HG03439 (cell line): ENCODE measurements around the gene SART1.

ENCODE experiments used
- ATAC-seq: cut with Tn5 transposase; IDR thresholded peaks from one replicate; pipeline ENCODE4 v1.9.1; 2021; ENCODE audit warnings: mild to moderate bottlenecking, moderate library complexity; ENCODE audit not compliant: unreplicated experiment

The SART1 gene

DNA sequence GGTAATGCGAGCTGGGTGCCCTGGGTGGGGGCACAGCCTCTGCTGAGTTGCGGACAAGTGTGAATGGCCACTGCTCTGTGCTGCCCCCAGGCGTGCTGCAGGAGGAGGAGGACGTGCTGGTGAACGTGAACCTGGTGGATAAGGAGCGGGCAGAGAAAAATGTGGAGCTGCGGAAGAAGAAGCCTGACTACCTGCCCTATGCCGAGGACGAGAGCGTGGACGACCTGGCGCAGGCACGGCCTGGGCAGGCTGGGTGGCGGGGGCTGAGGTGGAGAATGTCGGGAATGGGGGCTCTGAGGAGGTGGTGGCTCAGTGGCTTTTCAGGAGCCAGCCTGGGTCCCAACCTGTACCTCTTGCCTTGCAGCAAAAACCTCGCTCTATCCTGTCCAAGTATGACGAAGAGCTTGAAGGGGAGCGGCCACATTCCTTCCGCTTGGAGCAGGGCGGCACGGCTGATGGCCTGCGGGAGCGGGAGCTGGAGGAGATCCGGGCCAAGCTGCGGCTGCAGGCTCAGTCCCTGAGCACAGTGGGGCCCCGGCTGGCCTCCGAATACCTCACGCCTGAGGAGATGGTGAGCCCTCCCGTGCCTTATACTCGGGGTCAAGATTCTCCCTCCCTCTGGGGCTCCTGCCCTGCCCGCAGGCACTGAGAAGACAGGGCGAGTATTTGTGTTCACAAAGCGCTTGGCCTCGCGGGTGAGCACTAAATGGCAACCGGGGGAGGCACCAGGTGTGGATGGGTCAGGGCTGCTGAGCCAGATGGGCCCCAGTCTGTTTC is 4.6 kb downstream of the SART1 start:
- ATAC-seq = no peak

DNA sequence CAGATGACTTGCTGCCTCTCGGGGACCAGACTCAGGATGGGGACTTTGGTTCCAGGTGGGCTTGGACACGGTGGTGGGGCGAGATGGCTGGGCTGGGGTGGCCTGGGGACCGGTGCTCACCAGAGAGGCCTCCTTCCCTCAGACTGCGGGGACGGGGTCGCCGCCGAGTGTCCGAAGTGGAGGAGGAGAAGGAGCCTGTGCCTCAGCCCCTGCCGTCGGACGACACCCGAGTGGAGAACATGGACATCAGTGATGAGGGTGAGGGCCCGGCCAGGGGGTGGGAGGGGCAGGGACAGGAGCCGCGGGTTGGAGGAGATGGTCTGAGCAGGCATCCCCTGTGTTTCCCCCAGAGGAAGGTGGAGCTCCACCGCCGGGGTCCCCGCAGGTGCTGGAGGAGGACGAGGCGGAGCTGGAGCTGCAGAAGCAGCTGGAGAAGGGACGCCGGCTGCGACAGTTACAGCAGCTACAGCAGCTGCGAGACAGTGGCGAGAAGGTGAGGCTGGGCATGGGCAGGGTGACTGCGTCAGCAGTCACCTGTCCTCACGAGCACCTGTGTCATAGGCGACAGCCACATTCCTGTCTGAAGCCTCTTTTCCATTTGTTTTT is 5.9 kb downstream of the SART1 start:
- ATAC-seq = no peak

DNA sequence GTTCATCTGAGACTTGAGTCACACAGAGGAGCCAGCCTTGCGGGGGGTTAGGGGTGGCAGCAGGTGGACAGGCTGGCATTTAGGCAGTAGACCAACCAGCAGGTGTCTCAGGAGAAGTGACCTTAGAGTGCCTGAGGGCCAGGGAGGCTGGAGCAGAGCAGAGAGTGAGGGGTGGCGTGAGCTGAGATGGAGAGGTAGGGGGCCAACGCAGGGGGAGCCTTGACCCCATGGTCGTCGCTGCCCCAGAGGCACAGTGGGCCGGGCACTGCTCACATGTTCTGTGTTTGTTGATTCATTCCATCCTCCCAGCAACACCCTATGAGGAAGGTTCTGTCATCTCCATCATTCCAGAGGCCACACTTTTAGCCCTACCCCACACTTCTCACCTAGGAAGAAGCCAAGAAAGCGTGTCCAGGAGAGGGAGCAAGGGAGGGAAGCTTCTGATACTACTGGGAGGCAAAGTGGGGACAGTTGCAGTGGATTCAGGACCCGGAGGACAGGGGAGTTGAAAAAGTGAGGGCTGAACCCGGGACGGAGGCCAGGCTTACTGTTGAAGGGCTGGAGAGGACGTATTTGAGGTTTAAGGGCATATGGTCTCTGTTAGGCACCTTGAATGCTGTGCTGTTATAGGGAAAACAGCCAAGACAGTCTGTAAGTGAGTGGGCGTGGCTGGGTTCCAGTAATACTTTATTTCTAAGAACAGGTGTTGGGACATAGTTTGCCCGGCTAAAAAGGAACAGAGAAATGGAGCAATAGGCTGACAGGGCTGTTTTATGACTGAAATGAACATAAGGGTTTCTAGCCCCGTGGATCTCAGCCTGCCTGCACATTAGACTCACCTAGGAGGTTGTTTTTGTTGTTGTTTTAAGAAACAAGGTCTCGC is 7.3 kb downstream of the SART1 start:
- no peak for ATAC-seq

DNA sequence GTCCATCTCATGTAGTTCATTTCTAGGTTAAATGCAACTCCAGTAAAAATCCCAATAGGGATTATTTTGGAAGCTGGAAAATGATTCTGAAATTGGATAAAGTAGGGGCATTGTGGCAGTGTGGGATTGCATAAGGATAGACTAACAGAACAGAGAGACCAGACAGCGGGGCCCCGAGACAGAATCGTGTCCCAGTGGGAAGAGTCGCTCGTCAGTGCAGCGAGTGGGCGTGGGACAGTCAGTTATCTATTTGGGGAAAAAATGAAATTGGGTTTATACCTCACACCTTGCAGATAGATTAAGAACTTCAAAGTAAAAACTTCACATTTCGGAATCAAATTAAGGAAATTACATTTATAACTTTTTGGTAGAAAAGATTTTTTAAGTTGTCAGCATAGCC is 10.6 kb downstream of the SART1 start:
- no peak for ATAC-seq

DNA sequence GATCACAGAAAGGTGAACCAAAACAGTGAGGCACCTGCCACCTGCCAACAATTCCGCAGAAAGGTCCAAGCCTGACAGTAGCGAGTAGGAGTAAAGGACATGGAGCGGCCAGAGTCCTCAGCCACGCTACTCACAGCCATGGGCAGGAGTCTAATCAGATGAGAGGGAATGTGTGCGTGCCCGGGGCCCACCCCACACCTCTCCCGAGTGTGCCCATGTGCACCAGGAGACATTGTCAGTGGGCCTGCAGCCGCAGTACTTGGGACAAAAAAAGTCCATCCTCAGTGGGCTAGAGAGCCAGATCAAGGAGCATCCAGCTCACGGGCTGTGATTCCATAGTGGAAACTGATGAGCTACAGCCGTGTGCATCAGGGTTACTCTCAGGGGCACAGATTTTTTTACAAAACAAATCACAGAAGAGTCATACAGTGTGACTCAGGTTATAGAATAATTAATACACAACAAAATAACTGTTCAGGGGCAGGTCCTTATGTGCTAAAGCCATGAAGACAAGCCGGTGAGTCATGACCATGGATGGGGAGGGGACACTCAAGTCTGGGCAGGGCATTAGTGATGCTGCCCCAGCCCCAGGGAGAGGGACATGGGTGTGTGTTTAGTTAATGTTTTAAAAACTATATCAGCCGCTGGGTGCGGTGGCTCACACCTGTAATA is 12.0 kb downstream of the SART1 start:
- ATAC-seq = no peak

DNA sequence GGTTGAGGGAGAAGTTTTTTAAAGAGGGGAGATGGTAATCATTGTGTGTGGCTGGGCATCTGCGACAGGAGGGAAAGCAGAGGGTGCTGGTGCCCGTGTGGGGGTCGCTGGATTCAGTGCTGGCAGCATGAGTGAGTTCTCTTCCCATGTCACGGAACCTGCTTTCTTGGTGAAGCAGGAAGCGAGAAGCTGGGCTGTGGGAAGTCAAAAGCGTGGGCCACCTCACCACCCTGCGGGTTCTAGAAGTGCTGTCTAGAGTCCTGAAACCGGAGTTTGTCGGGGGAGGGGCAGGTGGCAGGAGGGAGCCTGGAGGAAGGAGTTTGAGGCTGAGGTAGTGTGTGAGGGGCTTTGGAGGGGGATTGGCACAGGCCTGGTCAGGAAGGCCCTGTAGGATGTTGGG is 14.2 kb downstream of the SART1 start:
- ATAC-seq = no peak

DNA sequence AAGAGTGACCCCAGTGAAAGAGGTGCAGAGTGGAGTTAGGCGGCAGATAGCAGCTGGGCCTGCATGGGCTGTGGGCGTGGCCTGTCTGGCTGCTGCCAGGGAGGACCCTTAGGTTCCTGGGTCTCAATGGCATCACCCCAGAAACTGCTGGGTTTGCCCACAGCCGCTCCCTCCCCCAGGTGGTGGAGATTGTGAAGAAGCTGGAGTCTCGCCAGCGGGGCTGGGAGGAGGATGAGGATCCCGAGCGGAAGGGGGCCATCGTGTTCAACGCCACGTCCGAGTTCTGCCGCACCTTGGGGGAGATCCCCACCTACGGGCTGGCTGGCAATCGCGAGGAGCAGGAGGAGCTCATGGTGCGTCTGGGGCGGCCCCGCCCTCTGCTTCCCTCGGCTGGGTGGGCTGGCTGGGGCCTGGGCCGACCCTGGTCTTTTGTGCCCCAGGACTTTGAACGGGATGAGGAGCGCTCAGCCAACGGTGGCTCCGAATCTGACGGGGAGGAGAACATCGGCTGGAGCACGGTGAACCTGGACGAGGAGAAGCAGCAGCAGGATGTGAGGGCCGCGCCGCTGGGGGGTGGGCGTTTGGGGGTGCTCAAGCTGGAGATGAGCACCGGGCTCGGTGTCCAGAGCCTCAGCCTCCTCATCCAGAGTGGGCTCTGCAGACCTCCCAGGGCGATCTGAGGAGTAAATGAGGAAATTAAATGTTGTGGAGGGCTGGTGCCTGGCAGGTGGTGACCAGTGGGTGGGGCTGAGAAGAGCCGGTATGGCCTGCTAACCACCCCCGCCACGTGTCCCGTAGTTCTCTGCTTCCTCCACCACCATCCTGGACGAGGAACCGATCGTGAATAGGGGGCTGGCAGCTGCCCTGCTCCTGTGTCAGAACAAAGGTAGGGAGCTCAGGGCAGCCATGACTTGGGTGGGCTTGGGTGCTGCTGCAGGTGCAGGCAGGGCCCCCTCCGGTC is 15.0 kb downstream of the SART1 start:
- ATAC-seq = no peak

DNA sequence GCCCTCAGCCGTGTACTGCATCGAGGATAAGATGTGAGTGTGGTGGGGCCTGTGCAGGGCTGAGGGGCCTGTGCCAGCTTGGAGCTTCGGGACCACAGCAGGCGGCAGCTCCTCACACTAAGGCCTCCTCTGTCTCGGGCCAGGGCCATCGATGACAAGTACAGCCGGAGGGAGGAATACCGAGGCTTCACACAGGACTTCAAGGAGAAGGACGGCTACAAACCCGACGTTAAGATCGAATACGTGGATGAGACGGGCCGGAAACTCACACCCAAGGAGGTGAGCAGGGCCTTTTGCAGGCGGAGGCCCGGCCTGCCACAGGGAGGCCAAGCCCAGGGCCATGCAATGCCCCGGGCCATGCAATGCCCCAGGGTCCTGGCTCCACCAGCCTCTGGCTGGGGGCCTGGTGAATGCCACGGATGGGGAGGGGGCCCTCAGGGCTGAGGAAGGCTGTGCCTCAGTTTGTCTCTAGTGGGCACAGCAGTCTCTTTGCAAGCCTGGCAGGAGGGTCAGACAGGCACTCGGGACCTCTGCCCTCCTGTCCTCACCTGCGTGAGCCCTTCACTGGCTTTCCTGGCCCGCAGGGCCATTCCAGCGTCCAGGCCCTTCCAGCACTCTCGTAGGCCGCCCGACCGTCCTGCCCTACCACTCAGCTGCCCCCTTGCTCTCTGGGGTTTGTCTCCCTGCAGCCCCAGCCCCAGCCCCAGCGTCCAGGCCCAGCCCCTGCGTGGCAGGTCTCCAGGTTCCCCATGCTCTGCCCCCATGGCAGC is 16.3 kb downstream of the SART1 start:
- no peak for ATAC-seq

DNA sequence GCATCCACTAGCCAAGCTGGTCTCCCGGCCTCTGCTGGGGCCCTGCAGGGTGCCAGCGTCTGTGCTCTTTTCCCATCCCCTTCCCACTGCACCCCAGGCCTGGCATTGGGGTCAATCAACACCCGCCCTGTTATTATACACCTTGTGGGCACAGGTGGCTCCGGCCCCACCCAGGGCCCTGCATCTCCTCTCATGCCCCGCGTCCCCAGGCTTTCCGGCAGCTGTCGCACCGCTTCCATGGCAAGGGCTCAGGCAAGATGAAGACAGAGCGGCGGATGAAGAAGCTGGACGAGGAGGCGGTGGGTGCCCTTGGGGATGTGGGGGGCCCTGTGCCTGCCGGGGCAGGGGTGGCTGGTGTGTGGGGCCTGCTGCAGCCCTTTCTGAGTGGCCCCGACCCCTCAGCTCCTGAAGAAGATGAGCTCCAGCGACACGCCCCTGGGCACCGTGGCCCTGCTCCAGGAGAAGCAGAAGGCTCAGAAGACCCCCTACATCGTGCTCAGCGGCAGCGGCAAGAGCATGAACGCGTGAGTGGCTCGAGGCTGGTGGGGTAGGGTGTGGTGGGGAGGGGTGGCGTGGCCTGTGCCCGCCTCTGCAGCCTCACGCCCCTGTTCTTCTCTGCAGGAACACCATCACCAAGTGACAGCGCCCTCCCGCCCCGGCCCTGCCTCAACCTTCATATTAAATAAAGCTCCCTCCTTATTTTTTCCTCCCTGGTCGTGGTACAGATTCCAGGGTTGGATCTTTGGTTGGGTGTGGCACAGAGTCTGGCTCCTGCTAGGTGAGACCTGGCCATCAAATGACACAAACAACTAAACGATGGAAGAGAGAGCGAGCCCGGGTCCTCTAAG is 17.1 kb downstream of the SART1 start:
- no peak for ATAC-seq

DNA sequence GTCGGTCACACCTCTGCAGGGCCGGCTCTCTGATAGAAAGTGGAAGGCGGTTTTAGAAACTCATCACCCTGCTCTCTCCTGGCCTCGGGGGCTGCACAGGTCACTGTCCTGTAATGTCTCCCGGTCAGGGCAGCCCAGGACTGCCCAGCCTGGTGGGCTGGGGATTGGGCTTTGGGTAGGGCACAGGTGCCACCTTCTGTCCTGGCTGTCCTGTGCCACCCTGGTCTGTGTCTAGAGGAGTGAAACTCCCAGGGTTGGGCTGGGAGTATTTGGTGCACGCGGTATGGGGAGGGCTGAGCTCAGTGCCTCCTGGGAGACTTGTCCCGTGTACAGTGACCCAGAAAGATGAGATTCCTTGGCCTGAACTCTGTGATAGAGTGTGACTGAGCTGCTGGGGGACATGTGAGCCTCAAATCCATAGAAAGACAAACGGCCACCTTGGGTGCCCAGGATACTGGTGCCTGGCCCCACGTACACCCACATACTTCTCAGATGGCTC is 17.8 kb downstream of the SART1 start:
- no peak for ATAC-seq

DNA sequence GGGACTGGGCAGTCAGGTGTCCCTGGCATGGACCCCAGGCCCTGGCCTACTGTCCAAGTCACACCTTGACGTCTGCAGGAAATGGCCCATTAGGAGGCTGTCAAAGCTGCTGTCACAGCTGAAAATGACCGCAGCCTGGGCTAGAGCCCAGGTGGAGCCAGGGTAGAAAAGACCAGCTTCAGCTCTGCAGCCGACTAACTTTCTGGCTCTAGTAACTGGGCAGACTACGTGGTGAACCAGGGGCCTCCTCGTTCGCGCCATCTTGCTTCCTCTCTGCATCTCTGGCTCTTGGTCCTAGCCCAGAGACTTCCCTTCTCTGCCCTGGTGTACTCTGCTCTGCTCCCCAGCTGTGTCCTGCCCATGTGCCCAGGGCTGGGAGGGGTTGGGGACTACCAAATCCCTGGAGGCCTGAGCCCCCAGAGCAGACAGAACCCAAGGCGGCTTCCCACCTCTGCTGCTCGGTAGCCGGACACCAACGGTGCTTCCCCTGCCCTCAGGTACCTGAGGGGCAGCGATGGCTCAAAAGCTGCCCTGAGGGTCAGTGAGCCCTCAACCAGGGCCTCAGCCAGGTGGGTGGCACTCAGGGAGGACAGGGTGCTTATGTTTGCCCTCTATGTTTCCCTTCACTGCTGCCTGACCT is 19.7 kb downstream of the SART1 start:
- ATAC-seq = no peak

DNA sequence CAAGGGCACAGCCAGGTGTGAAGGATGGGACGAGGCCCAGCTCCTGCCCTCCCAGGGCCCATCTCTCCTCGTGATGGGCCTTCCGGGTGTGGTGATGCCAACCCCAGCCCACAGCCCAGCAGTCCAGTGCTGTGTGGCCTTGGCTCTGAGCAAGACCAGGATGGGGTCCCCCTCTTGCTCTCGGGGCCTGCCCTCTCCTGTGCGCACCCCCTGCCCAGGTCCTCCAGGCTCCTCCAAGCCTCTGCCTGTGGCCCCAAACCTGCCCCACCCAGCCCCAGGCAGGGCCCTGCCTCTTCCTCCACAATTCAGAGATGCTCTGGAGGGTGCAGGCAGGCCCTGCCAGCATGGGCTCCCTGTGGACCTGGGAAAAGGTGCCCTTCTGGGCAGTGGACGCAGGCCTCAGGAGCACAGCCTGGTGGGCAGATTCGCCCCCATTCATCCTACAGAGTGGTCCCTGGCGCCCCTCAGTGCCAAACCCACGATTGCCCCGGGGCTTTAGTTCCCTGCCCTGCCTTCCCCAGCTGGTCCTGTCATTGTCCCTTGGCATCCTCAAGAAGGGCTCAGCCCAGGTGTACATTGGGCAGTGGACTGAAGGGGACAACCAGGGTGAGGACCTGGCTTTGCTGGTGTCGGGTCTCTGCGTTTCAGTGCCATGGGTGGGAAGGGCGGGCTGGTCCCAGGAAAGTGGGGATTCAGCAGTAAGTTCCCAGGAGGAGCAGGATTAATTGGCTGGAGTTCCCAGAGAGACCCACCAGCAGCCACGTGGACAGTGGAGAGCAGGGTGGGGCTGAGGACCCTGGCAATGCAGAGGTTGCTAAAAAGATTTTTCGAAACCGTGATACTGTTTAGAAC is 20.7 kb downstream of the SART1 start:
- no peak for ATAC-seq

DNA sequence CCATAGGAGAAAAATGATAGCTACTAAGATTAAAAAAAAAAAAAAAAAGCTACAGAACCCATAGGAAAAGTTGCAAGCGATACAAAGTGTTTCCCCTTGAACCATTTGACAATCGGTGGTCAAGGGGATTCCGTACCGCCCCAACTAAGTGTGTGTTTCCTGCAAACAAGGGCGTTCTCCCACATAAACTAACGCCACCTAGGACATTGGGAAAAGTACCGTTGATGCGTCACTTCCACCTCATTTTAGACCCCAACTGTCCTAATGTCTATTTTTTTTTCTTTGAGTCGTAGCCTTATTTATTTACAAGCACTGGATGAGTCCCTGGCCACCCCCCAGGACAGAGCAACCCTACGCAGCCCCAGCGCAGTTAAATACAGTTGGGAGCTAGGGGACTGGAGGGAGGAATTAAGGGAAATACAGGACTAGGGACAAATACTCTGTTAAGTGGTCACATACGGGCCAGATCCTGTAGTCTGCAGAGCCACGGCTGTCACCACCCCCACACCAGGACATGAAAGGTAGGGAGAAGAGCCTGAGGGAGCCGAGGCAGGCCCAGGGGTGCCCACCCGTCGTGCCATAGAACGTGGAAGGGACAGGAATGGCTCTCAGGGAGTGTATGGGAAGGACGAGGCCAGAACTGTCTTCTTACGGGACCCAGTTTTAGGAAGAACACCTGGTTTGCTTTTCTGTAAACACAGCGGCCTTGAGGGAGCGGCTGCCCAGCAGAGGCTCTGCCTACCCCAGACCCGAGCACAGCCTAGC is 21.5 kb downstream of the SART1 start:
- no peak for ATAC-seq

DNA sequence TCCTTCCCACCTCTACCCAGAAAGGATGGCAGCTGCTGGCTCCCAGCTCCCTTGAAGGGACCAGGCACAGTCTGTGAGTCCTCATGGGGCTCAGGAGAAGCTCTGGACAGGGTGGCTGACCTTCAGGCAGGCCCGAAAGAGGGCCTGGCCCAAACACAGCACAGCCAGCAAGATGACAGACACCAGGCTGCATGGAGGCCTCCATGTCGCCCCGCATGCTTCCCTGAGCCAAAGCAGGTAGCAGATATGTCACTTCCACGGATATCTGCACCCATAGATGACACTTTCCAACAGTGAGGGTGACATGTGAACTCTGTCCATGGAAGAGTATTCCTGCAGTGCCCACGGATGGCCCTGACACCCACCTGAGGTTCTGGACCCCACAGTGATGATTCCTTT is 22.1 kb downstream of the SART1 start:
- no peak for ATAC-seq

DNA sequence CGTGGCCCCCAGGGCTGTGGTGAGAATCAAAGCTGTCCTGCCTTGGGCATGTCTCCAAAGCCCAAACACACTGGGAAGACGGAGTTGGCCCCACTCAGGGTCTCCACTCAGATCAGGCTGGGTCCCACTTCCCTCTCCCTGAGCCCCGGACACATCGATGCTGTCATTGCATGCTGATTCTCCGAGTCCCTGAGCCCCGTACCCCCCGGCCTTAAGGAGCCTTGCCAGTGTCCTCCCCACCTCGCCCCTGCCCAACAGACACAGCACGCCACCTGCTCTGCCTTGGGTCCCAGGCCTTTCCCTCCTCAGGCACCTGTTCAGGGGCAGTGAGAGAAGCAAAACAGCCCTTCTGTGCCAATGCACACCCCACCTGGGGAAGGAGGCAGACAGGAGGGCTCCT is 25.8 kb downstream of the SART1 start:
- no peak for ATAC-seq
